CD14-positive monocyte (primary cell): ENCODE data around the gene SPRY4. TPM values are rescaled to one million over a fixed set of nuclear protein-coding genes. Genes with fewer than 3 reads are reported as not detected.

Experiments used
- DNase-seq, 3 donors: peaks; one replicate each; pipeline ENCODE4 v3.0.0-alpha.2; 2011 to 2022
- H2AFZ ChIP-seq: 2 replicates; pipeline ENCODE4 v1.6.0; 2012; ENCODE audit warnings: mild to moderate bottlenecking, low read depth, low read length, inconsistent platforms; ENCODE audit not compliant: insufficient read depth, poor library complexity, severe bottlenecking
- H3K27ac ChIP-seq, 2 donors: 1 replicate in 1 of 2; 2 replicates in 1 of 2; pipeline ENCODE4 v1.5.1; 2012 to 2013; ENCODE audit warnings: low read length in 2 of 2, control low read depth in 1 of 2, inconsistent platforms in 1 of 2, low read depth in 1 of 2, mild to moderate bottlenecking in 1 of 2
- H3K27me3 ChIP-seq, 2 donors: one replicate each; pipeline versions ENCODE4 v1.6.0 to v1.6.1; 2011 to 2013; ENCODE audit warnings: low read length in 2 of 2; ENCODE audit not compliant: control insufficient read depth in 2 of 2, insufficient read depth in 2 of 2
- H3K36me3 ChIP-seq, 2 donors: replicated peaks in 1 of 2; 1 replicate in 1 of 2; 2 replicates in 1 of 2; pipeline versions ENCODE4 v1.5.1 to v1.6.1; 2012 to 2013; ENCODE audit warnings: low read length in 2 of 2, control low read depth in 1 of 2, inconsistent platforms in 1 of 2, mild to moderate bottlenecking in 1 of 2; ENCODE audit not compliant: insufficient read depth in 2 of 2, control insufficient read depth in 1 of 2
- H3K4me1 ChIP-seq, 2 donors: 1 replicate in 1 of 2; 2 replicates in 1 of 2; pipeline versions ENCODE4 v1.5.1 to v1.6.1; 2012 to 2013; ENCODE audit warnings: low read length in 2 of 2, control low read depth in 1 of 2, inconsistent platforms in 1 of 2, mild to moderate bottlenecking in 1 of 2, moderate library complexity in 1 of 2; ENCODE audit not compliant: insufficient read depth in 2 of 2, control insufficient read depth in 1 of 2
- H3K4me2 ChIP-seq: replicated peaks from 2 replicates; pipeline ENCODE3; 2012; ENCODE audit warnings: low read length, moderate library complexity, mild to moderate bottlenecking; ENCODE audit not compliant: poor library complexity, severe bottlenecking; ENCODE audit errors: extremely low read depth
- H3K4me3 ChIP-seq, 3 experiments: fragments of 200-600 bp in 1 of 3; sonication (generic) in 1 of 3; replicated peaks in 1 of 3; 1 replicate in 2 of 3; 2 replicates in 1 of 3; pipeline ENCODE4 v1.5.1; 2011 to 2013; ENCODE audit warnings: low read length in 3 of 3, mild to moderate bottlenecking in 3 of 3, control low read depth in 2 of 3, low read depth in 2 of 3, inconsistent platforms in 1 of 3, moderate library complexity in 1 of 3
- H3K79me2 ChIP-seq: 2 replicates; pipeline ENCODE4 v1.6.0; 2012; ENCODE audit warnings: mild to moderate bottlenecking, control low read depth, inconsistent platforms, low read length, moderate library complexity; ENCODE audit not compliant: insufficient read depth
- H3K9ac ChIP-seq: 2 replicates; pipeline ENCODE4 v1.6.0; 2017; ENCODE audit warnings: low read length, mild to moderate bottlenecking; ENCODE audit not compliant: insufficient read depth, poor library complexity, severe bottlenecking
- H3K9me3 ChIP-seq, 2 donors: replicated peaks in 1 of 2; 1 replicate in 1 of 2; 2 replicates in 1 of 2; pipeline versions ENCODE4 v1.5.1 to v1.6.1; 2012 to 2013; ENCODE audit warnings: low read length in 2 of 2, control low read depth in 1 of 2; ENCODE audit not compliant: control insufficient read depth in 1 of 2, insufficient read depth in 1 of 2
- H4K20me1 ChIP-seq: 2 replicates; pipeline ENCODE4 v1.6.0; 2012; ENCODE audit warnings: mild to moderate bottlenecking, low read length, control low read depth, moderate library complexity; ENCODE audit not compliant: insufficient read depth
- H3K27ac Mint-ChIP-seq, 7 donors: one replicate each; pipeline ENCODE4 v1.8.0; 2020; ENCODE audit warnings: mild to moderate bottlenecking in 7 of 7, mixed read lengths in 7 of 7, moderate library complexity in 6 of 7, inconsistent platforms in 2 of 7
- H3K27me3 Mint-ChIP-seq, 3 donors: one replicate each; pipeline ENCODE4 v1.8.0; 2021 to 2022; ENCODE audit warnings: low read depth in 3 of 3, mild to moderate bottlenecking in 3 of 3, mixed read lengths in 3 of 3, moderate library complexity in 3 of 3, inconsistent platforms in 1 of 3
- H3K36me3 Mint-ChIP-seq, 2 donors: one replicate each; pipeline ENCODE4 v1.8.0; 2020; ENCODE audit warnings: mixed read lengths in 2 of 2, inconsistent platforms in 1 of 2, mild to moderate bottlenecking in 1 of 2
- H3K4me1 Mint-ChIP-seq: one replicate; pipeline ENCODE4 v1.8.0; 2020; ENCODE audit warnings: mild to moderate bottlenecking, mixed read lengths
- H3K4me3 Mint-ChIP-seq, 2 donors: one replicate each; pipeline ENCODE4 v1.8.0; 2020; ENCODE audit warnings: mild to moderate bottlenecking in 2 of 2, mixed read lengths in 2 of 2, moderate library complexity in 1 of 2
- H3K9me3 Mint-ChIP-seq, 7 donors: one replicate each; pipeline ENCODE4 v1.8.0; 2020 to 2022; ENCODE audit warnings: mixed read lengths in 7 of 7, mild to moderate bottlenecking in 6 of 7, moderate library complexity in 6 of 7, inconsistent platforms in 2 of 7
- CTCF ChIP-seq: fragments of 200-600 bp; IDR thresholded peaks from one replicate; pipeline ENCODE4 v1.8.0; 2022; ENCODE audit warnings: antibody characterized with exemption, mild to moderate bottlenecking
- WGBS: methylation state at CpG from one replicate; pipeline ENCODE4 v1.1.5; 2013; ENCODE audit warnings: missing lambda C conversion rate; ENCODE audit not compliant: insufficient coverage; 5-methylcytosine and 5-hydroxymethylcytosine counted together
- intact Hi-C, 2 donors: fragments of 100-400 bp; cut with micrococcal nuclease; formaldehyde crosslinking; loops; one replicate each; pipeline versions ENCODE4 v1.15.0 to v1.15.1; 2023
- polyA plus RNA-seq, 3 donors: library from polyadenylated mRNA; depleted of rRNA in 1 of 3; unstranded in 2 of 3; stranded (reverse) in 1 of 3; fragments of 300-500 nt in 2 of 3; fragments of >200 nt in 1 of 3; fragmentation: Illumina TruSeq in 2 of 3; gene quantifications; 1 replicate in 2 of 3; 2 replicates in 1 of 3; pipeline ENCODE4 v1.2.3, GENCODE V29; 2012 to 2021

The SPRY4 gene
- polyA plus RNA-seq, 3 donors: not detected

- no peaks in the 10 kb centered on the region for H3K36me3 ChIP-seq
- H3K27ac Mint-ChIP-seq: peak overlapping the region in 1 of 7 donors; percentile 52
- no peak overlapping the region for H3K4me3 ChIP-seq
- H2AFZ ChIP-seq: no peak overlapping the region
- DNase-seq: no peak
- intact Hi-C loops: no loop called here
- no peak overlapping the region for H3K27ac ChIP-seq
- peaks cover 3% of the 10 kb centered on the region in 2 donors for H3K36me3 Mint-ChIP-seq
- peaks cover 0 to 11% (median 5%) of the 10 kb centered on the region in 7 donors for H3K9me3 Mint-ChIP-seq
- no peaks in the 10 kb centered on the region for H4K20me1 ChIP-seq
- no peaks in the 10 kb centered on the region for H3K79me2 ChIP-seq
- H3K4me2 ChIP-seq: no peak overlapping the region
- no peak overlapping the region for H3K9ac ChIP-seq
- no peak for TF ChIP-seq CTCF
- H3K4me3 Mint-ChIP-seq: no peak overlapping the region
- H3K27me3 ChIP-seq: peaks cover 41 to 77% of the 10 kb centered on the region in 2 donors
- peaks cover under 1 to 5% of the 10 kb centered on the region in 2 donors for H3K9me3 ChIP-seq
- WGBS: no CpG with 5 or more reads among the region's 2 CpGs
- peaks cover 28% of the 10 kb centered on the region for H3K4me1 Mint-ChIP-seq
- H3K27me3 Mint-ChIP-seq: peaks cover 60 to 79% (median 61%) of the 10 kb centered on the region in 3 donors
- peaks cover 7 to 15% of the 10 kb centered on the region in 2 donors for H3K4me1 ChIP-seq
These were observed 5.7 kb downstream of the SPRY4 start for GRCh38 chr5:142319105-142319504.

- Histone ChIP-seq H4K20me1 (no peaks in the 10 kb centered on the region), H3K27ac (no peak overlapping the region), H3K79me2 (no peaks in the 10 kb centered on the region), H3K4me3 (no peak overlapping the region), H3K36me3 (no peaks in the 10 kb centered on the region), H2AFZ (no peak overlapping the region), H3K4me2 (no peak overlapping the region), H3K9ac (no peak overlapping the region), H3K9me3 (no peaks in the 10 kb centered on the region), H3K4me1 (peaks cover 0 to 2% of the 10 kb centered on the region in 2 donors), H3K27me3 (peaks cover 27 to 63% of the 10 kb centered on the region in 2 donors)
- no peak for TF ChIP-seq CTCF
- H3K27ac Mint-ChIP-seq: no peak overlapping the region
- intact Hi-C loops: no loop called here
- no peaks in the 10 kb centered on the region for H3K36me3 Mint-ChIP-seq
- 85% methylated on average over 2 of the region's 5 CpGs for WGBS
- H3K4me3 Mint-ChIP-seq: peak overlapping the region in 1 of 2 donors; percentile 64
- H3K4me1 Mint-ChIP-seq: peaks cover 16% of the 10 kb centered on the region
- H3K9me3 Mint-ChIP-seq: peaks cover 0 to 3% (median 0%) of the 10 kb centered on the region in 7 donors
- DNase-seq: no peak
- peaks cover 49 to 74% (median 50%) of the 10 kb centered on the region in 3 donors for H3K27me3 Mint-ChIP-seq
These were observed 7.1 kb downstream of the SPRY4 start for GRCh38 chr5:142317753-142318152.
